Esophagus squamous epithelium (tissue), 5 donors: ENCODE results near the gene TMC4. TPM values are rescaled to one million over a fixed set of nuclear protein-coding genes. Genes with fewer than 3 reads are reported as not detected.
A peak's percentile ranks its signal among the peaks of the same experiment; 100 is the strongest.
"Not testable (repeated sequence)": the region's sequence is repeated elsewhere in the genome, so short reads cannot be mapped to it uniquely, and the experiment has no call there.

Experiments used
- DNase-seq: peaks from one replicate; lab custom pipeline; 2025; lab: John Stamatoyannopoulos, UW
- H3K27ac ChIP-seq, 4 donors: fragments of 200-600 bp; sonication (generic); one replicate each; pipeline ENCODE4 v1.5.1; 2016 to 2019; ENCODE audit warnings: mild to moderate bottlenecking in 1 of 4
- H3K27me3 ChIP-seq, 4 donors: fragments of 200-600 bp; sonication (generic); 1 replicate in 3 of 4; 2 replicates in 1 of 4; pipeline versions ENCODE4 v1.5.1 to v1.6.0; 2017 to 2021; ENCODE audit warnings: antibody characterized with exemption in 1 of 4
- H3K36me3 ChIP-seq, 3 donors: fragments of 200-600 bp; sonication (generic); one replicate each; pipeline ENCODE4 v1.5.1; 2016 to 2019
- H3K4me1 ChIP-seq, 3 donors: fragments of 200-600 bp; sonication (generic); one replicate each; pipeline ENCODE4 v1.5.1; 2017 to 2019
- H3K4me3 ChIP-seq, 4 donors: fragments of 200-600 bp; sonication (generic); 1 replicate in 3 of 4; 2 replicates in 1 of 4; pipeline ENCODE4 v1.5.1; 2016 to 2019; ENCODE audit warnings: mild to moderate bottlenecking in 2 of 4, moderate library complexity in 1 of 4
- H3K9me3 ChIP-seq, 3 donors: fragments of 200-600 bp; sonication (generic); one replicate each; pipeline ENCODE4 v1.5.1; 2016 to 2019
- POLR2A ChIP-seq, 4 donors: fragments of 450-650 bp; IDR thresholded peaks; one replicate each; pipeline ENCODE4 v1.6.1; 2017; ENCODE audit warnings: antibody characterized with exemption in 4 of 4, mild to moderate bottlenecking in 4 of 4, moderate library complexity in 3 of 4
- WGBS, 2 donors: methylation state at CpG; one replicate each; pipeline ENCODE4 v1.1.5; 2018; 5-methylcytosine and 5-hydroxymethylcytosine counted together
- intact Hi-C: fragments of 100-400 bp; cut with DNase I; formaldehyde crosslinking; loops from one replicate; pipeline ENCODE4 v1.15.0; 2022
- total RNA-seq, 4 donors: library from RNA; depleted of rRNA; stranded (reverse); fragments of >200 nt; gene quantifications; one replicate each; pipeline ENCODE4 v1.1.0, GENCODE V29; 2016
- TF ChIP-seq, protein P1 (sequence below), 6 experiments: fragments of 450-650 bp in 4 of 6; fragments of 200-600 bp in 2 of 6; sonication (generic) in 2 of 6; IDR thresholded peaks; one replicate each; pipeline ENCODE4 v1.5.1; 2016 to 2019; ENCODE audit warnings: antibody characterized with exemption in 6 of 6, mild to moderate bottlenecking in 4 of 6, moderate library complexity in 4 of 6
- donor health status: DM: yes; HTN: yes; CAD: no.

TMC4 gene
- total RNA-seq, 4 donors from 2014 or later = 4.0 to 45.6 (median 17.5) TPM

DNA sequence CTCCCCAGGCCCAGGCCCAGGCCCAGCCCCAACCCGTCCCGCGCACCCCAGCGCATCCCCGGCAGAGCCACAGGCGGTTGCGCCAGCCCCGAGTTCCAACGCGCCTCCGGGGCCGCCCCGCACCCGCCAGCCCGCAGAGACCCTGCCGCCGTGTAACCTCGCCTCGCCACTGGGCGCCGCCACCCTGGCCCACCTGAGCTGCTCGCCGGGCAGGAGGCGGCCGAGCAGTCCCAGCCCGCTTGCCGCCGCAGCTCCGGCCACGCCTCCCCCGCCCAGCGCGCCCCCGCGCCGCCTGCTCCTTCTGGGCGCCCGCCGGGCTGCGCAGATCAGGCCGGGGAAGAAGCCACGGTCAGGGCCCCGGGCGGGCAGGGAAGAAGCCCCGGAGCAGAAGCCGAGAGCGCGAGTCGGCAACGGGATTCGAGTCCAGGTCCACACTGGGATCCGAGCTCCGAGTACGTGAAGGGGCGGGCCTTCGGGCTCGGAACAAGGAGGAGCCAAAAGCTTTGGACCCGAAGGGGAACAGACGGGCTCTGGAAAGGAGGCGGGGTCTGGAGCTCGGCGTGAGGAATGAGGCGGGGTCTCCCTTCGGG is 16.3 kb upstream of the TMC4 start, which contains the start of gene MBOAT7:
Gene MBOAT7 (minus strand): TSS at position 436 of the 590 bp plus-strand sequence. CDS start 1,072 bp downstream, outside the sequence.
- Histone ChIP-seq H3K4me1 (peaks cover 16 to 38% (median 22%) of the 10 kb centered on the region in 3 donors), H3K4me3 (peak within 1 kb of the TSS; percentile 75 to 95 (median 87)), H3K9me3 (no peaks in the 10 kb centered on the region), H3K27ac (peak within 1 kb of the TSS; percentile 90 to 99 (median 97)), H3K27me3 (no peaks in the 10 kb centered on the region), H3K36me3 (peaks cover 0 to 45% (median 8%) of the 10 kb centered on the region in 3 donors)
- no peak for DNase-seq
- 0% methylated on average over 2 to 6 of the region's 64 CpGs for WGBS, 2 donors
- TF ChIP-seq, protein P1, sequence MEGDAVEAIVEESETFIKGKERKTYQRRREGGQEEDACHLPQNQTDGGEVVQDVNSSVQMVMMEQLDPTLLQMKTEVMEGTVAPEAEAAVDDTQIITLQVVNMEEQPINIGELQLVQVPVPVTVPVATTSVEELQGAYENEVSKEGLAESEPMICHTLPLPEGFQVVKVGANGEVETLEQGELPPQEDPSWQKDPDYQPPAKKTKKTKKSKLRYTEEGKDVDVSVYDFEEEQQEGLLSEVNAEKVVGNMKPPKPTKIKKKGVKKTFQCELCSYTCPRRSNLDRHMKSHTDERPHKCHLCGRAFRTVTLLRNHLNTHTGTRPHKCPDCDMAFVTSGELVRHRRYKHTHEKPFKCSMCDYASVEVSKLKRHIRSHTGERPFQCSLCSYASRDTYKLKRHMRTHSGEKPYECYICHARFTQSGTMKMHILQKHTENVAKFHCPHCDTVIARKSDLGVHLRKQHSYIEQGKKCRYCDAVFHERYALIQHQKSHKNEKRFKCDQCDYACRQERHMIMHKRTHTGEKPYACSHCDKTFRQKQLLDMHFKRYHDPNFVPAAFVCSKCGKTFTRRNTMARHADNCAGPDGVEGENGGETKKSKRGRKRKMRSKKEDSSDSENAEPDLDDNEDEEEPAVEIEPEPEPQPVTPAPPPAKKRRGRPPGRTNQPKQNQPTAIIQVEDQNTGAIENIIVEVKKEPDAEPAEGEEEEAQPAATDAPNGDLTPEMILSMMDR (IDR thresholded peaks at IDR 0.05) = peak in 5 of 6 experiments; percentile 13 to 45 (median 44)
- TF ChIP-seq POLR2A (IDR thresholded peaks at IDR 0.05) = peak in 2 of 4 donors; percentile 9 to 73
- intact Hi-C loops = no loop called here

DNA sequence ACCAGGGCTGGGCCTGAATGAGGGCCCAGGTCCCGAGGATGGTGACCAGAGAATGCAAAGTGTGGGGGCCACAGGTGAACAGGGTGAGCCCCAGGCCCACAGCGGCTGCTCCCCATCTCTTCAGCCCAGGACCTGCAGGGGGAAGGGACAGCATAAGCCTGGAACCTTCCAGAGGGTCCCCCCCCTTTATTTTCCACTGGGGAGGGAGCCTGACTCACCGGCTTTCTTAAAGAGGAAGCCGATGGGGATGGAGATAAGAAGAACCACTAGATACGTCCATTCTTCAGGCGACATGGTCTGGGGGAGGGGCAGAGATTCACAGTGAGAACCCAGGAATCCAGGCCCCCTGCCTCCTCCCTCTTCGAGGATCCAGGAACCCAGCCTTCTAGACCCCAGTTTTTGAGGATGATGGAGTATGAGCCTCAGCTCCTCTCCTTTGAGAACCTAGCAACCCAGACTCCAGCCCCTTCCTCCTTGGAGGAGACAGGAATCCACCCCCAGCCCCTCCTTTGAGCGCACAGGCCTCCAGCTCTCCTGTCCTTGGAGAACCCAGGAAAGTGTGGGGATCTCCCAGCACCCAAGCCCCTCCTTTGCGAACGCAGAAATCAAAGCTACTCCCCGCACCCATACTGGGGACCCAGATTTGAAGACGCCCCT is 15.4 kb upstream of the TMC4 start:
- H3K27me3 ChIP-seq = no peaks in the 10 kb centered on the region
- no peak for DNase-seq
- H3K27ac ChIP-seq = peak overlapping the region; percentile 90 to 99 (median 97)
- H3K4me3 ChIP-seq = peak overlapping the region; percentile 75 to 95 (median 87)
- peaks cover 0 to 40% (median 3%) of the 10 kb centered on the region in 3 donors for H3K36me3 ChIP-seq
- no peaks in the 10 kb centered on the region for H3K9me3 ChIP-seq
- H3K4me1 ChIP-seq = peaks cover 16 to 38% (median 22%) of the 10 kb centered on the region in 3 donors
- TF ChIP-seq POLR2A (IDR thresholded peaks at IDR 0.05) = no peak
- TF ChIP-seq, protein P1 (IDR thresholded peaks at IDR 0.05) = no peak
- intact Hi-C loops = no loop called here
- WGBS, 2 donors = 9 to 31% methylated on average over 8 to 9 of the region's 12 CpGs

DNA sequence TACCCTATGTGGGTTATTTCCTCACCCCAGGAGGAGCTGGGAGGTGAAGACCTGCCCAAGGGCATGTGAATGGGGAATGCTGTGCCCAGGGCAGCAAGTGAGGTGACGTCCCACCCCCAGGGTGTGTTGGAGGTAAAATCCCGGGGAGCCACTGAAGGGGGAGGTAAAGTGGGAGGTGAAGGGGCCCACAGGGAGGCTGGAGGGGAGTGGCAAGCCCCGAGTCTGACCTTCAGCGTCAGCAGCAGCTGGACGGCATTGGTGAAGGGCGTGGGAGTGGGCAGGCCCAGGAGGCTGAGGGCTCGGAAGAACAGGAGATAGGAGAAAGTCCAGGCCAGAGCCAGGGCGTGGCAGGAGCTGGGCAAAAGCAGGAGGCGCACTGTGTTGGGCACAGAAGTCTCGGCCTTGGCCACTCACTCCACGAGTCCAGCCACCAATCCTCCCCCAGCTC is 14.0 kb upstream of the TMC4 start:
- TF ChIP-seq, protein P1 (IDR thresholded peaks at IDR 0.05) = no peak
- TF ChIP-seq POLR2A (IDR thresholded peaks at IDR 0.05) = no peak
- H3K4me1 ChIP-seq = peaks cover 14 to 28% (median 14%) of the 10 kb centered on the region in 3 donors
- no peak overlapping the region for H3K4me3 ChIP-seq
- intact Hi-C loops = no loop called here
- H3K9me3 ChIP-seq = no peaks in the 10 kb centered on the region
- WGBS, 2 donors = 86 to 90% methylated on average over 11 of the region's 11 CpGs
- DNase-seq = no peak
- H3K36me3 ChIP-seq = peaks cover 0 to 29% (median 0%) of the 10 kb centered on the region in 3 donors
- H3K27me3 ChIP-seq = no peaks in the 10 kb centered on the region
- no peak overlapping the region for H3K27ac ChIP-seq

DNA sequence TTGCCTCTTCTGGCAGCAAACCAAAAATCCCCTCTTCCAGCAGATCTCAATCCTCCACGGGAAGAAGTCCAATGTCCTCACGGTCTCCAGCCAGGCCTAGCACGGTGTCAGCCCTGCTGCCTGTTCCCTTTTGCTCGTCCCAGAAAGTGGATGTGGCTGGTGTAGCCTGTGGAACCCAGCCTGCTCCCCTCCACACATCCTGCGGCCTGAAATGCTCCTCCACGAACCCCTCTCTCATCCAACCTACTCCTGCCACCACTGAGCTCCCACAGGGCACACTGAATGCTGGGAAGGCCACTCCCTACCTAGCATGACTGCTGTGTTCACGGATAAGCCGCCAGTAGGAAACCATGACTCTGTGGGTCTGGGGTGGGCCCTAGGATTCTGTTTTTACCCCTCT is 13.4 kb upstream of the TMC4 start:
- Histone ChIP-seq H3K27ac (no peak overlapping the region), H3K27me3 (no peaks in the 10 kb centered on the region), H3K4me3 (no peak overlapping the region), H3K4me1 (peaks cover 8 to 22% (median 10%) of the 10 kb centered on the region in 3 donors), H3K36me3 (peaks cover 0 to 30% (median 0%) of the 10 kb centered on the region in 3 donors), H3K9me3 (no peaks in the 10 kb centered on the region)
- DNase-seq = no peak
- TF ChIP-seq POLR2A (IDR thresholded peaks at IDR 0.05) = no peak
- TF ChIP-seq, protein P1 (IDR thresholded peaks at IDR 0.05) = no peak
- WGBS, 2 donors = 88 to 92% methylated on average over 4 to 8 of the region's 8 CpGs
- intact Hi-C loops = no loop called here

DNA sequence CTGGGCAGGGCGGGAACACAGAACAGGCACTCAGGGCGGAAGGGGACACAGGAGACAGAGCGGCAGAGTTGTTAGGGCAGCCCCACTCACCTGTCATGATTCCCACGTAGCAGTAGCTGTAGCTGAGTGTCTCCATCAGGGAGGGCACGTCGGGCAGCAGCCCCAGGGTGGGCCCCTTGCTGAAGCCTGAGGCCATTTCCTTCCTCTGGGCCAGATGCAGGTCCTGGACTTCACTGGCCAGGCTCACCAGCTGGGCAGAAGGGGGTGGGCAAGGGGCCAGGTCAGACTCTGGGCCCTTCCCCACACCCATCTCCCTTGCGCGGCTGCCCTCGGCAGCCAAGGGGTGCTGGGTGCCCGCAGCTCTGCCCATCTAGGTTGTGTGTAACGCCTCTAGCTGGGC is 10.5 kb upstream of the TMC4 start:
- peaks cover 4 to 13% (median 6%) of the 10 kb centered on the region in 3 donors for H3K4me1 ChIP-seq
- TF ChIP-seq, protein P1 (IDR thresholded peaks at IDR 0.05) = no peak
- no peak for TF ChIP-seq POLR2A (IDR thresholded peaks at IDR 0.05)
- no peak overlapping the region for H3K27ac ChIP-seq
- intact Hi-C loops = no loop called here
- 84% methylated on average over 7 of the region's 11 CpGs; no CpG with 5 or more reads in 1 of the 2 donors for WGBS, 2 donors
- H3K4me3 ChIP-seq = no peak overlapping the region
- H3K9me3 ChIP-seq = no peaks in the 10 kb centered on the region
- no peak for DNase-seq
- H3K27me3 ChIP-seq = no peaks in the 10 kb centered on the region
- H3K36me3 ChIP-seq = peaks cover 0 to 59% (median 5%) of the 10 kb centered on the region in 3 donors

DNA sequence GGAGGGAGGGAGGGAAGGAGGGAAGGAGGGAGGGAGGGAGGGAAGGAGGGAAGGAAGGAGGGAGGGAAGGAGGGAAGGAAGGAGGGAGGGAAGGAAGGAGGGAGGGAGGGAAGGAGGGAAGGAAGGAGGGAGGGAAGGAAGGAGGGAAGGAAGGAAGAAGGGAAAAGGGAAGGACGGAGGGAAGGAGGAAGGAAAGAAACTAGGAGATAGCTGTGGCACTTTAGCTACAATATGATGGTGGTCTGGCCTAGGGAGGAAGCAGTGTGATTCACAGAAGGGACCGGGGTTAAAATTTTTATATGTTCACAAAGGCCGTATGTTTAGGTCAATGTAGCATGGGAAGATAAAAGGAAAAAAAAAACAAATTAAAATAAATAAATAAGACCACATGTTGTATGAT is 8.9 kb upstream of the TMC4 start:
- H3K27me3 ChIP-seq, intact Hi-C loops, H3K9me3 ChIP-seq, H3K4me1 ChIP-seq, H3K27ac ChIP-seq, DNase-seq, H3K4me3 ChIP-seq: not testable (repeated sequence)
- WGBS, 2 donors = 88 to 93% methylated on average over 3 of the region's 3 CpGs
- H3K36me3 ChIP-seq = peaks cover 0 to 58% (median 5%) of the 10 kb centered on the region in 3 donors
